Measurements from ENCODE around the gene CHST11.
"Not testable (repeated sequence)": the region's sequence is repeated elsewhere in the genome, so short reads cannot be mapped to it uniquely, and the experiment has no call there.

Gene CHST11

GRCh38 chr12:104801005-104801404, 344.3 kb downstream of the CHST11 start:
- TF ChIP-seq POLR2A (IDR thresholded peaks at IDR 0.05; ENCODE audit: low read depth, low read length), result no peak
- FAIRE-seq (no peak), DNase-seq (ENCODE audit: insufficient read length, low spot score) (no peak)

- DNase-seq (ENCODE audit: insufficient read length, low spot score) (no peak), FAIRE-seq (peak; percentile 23)
- no peak for TF ChIP-seq POLR2A (IDR thresholded peaks at IDR 0.05; ENCODE audit: low read depth, low read length)
Observed at GRCh38 chr12:104801427-104801826, 344.7 kb downstream of the CHST11 start.

GRCh38 chr12:104802208-104802607, 345.5 kb downstream of the CHST11 start:
- no peak for DNase-seq (ENCODE audit: insufficient read length, low spot score)
- TF ChIP-seq POLR2A (IDR thresholded peaks at IDR 0.05; ENCODE audit: low read depth, low read length), result no peak
- FAIRE-seq, result no peak

GRCh38 chr12:104805186-104805585, 348.4 kb downstream of the CHST11 start:
- DNase-seq (ENCODE audit: insufficient read length, low spot score) (peak; percentile 35), FAIRE-seq (peak; percentile 94)
- no peak for TF ChIP-seq POLR2A (IDR thresholded peaks at IDR 0.05; ENCODE audit: low read depth, low read length)

- DNase-seq (ENCODE audit: insufficient read length, low spot score); FAIRE-seq: not testable (repeated sequence)
Observed at GRCh38 chr12:104806194-104806593, 349.4 kb downstream of the CHST11 start.

DNA sequence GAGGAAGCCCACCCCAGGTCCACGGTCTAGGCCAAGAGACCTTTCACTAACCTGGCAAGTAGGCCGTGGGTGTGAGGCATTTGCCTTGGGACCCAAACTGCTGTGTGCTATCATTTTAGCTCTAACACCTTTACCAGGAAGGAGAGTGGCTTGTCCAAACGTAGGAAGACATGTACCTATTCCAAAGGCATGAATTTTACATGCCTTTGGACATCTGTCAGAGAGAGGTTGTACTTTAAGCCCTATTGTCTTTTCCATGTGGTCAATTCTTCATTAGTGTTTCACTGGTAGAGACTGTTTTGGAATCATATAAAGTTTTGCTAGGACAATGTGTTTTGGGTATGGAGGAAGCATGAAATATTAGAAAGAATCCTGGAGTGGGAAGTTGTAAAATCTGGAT, 352.5 kb downstream of the CHST11 start:
- TF ChIP-seq POLR2A (IDR thresholded peaks at IDR 0.05; ENCODE audit: low read depth, low read length), result no peak
- FAIRE-seq, result no peak
- no peak for DNase-seq (ENCODE audit: insufficient read length, low spot score)

GRCh38 chr12:104809706-104810385, 353.1 kb downstream of the CHST11 start:
- FAIRE-seq (no peak), DNase-seq (ENCODE audit: insufficient read length, low spot score) (no peak)
- no peak for TF ChIP-seq POLR2A (IDR thresholded peaks at IDR 0.05; ENCODE audit: low read depth, low read length)
